Measurements from ENCODE around the gene MRPS12. TPM values are rescaled to one million over a fixed set of nuclear protein-coding genes. Genes with fewer than 3 reads are reported as not detected.
"Not testable (repeated sequence)": the region's sequence is repeated elsewhere in the genome, so short reads cannot be mapped to it uniquely, and the experiment has no call there.

The MRPS12 gene
- 24.9 TPM for total RNA-seq (2013)
- 10 to 100 TPM; 17.2 to 81.5 (median 73.0) TPM for polyA plus RNA-seq
- 20.4 and 36.5 TPM in 2 replicates for polyA minus RNA-seq
- total RNA-seq = 1.5 to 6.5 (median 4.0) reads per million in 11 experiments

DNA sequence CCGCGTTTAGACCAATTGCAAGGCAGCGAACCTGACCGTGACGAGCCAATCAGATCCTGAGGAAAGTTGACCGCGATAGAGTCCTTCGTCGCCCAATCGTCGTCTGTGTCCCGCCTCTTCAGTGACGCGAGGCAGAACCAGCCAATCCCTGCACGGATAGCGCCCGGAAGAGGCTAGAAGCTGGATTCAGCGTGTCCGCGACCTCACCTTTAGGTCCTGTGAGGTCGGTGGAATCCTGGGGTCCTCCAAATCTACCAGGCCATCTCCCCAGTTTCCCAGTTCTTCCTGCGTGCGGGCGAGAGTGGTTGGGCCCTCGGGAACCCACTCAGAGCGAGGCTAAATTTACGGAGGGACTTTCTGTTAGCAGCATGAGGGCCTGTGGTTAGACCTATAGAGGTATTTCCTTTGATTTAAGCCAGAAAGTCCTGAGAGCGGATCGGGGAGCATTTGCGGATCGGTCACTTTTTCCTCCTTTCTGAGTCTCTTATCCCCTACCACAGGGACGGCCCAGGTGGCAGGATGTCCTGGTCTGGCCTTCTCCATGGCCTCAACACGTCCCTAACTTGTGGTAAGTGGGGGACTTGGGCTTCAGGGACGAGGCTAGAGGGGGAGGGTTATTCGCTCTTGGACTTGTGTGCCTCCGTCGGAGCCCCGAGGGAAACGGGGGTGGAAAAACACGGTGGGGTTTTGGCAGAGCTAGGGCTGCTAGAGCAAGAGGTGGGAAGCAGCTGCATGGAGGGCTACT is at the start of gene MRPS12:
TSS of gene MRPS12 (plus strand) at position 169 of the 745 bp plus-strand sequence. CDS start at position 520, 351 bp downstream.
- Histone ChIP-seq H3K27ac (ENCODE audit: low read depth in 1 of 2, low read length in 2 of 2) (peak within 1 kb of the TSS; percentile 69 to 96), H3K9ac (ENCODE audit: insufficient read depth, low read length, poor library complexity, severe bottlenecking) (peak within 1 kb of the TSS; percentile 88), H3K27me3 (ENCODE audit: control insufficient read depth in 2 of 2, insufficient read depth in 2 of 2, low read length in 2 of 2) (no peaks in the 10 kb centered on the region), H3K4me1 (ENCODE audit: control insufficient read depth in 1 of 2, insufficient read depth in 2 of 2, low read length in 2 of 2) (peaks cover 16 to 25% of the 10 kb centered on the region in 2 donors), H3K36me3 (replicated peaks in 1 of 2; ENCODE audit: control insufficient read depth in 1 of 2, insufficient read depth in 2 of 2, low read length in 2 of 2) (peaks cover 12 to 18% of the 10 kb centered on the region in 2 donors), H3K79me2 (ENCODE audit: insufficient read depth, low read length) (peaks cover 27% of the 10 kb centered on the region), H3K4me3 (replicated peaks in 1 of 3; ENCODE audit: low read depth in 2 of 3, low read length in 3 of 3) (peak within 1 kb of the TSS; percentile 70 to 92 (median 86)), H3K9me3 (replicated peaks in 1 of 2; ENCODE audit: control insufficient read depth in 1 of 2, insufficient read depth in 1 of 2, low read length in 2 of 2) (peaks cover 0 to 15% of the 10 kb centered on the region in 2 donors), H2AFZ (ENCODE audit: insufficient read depth, low read depth, low read length, poor library complexity, severe bottlenecking) (peak within 1 kb of the TSS; percentile 94), H3K4me2 (replicated peaks; ENCODE audit: extremely low read depth, low read length, poor library complexity, severe bottlenecking) (peak within 1 kb of the TSS; percentile 97), H4K20me1 (ENCODE audit: insufficient read depth, low read length) (no peaks in the 10 kb centered on the region)
- DNase-seq = peak; percentile 99 to 100 (median 99)
- Mint-ChIP-seq H3K27me3 (ENCODE audit: low read depth in 3 of 3) (peaks cover 0 to 2% (median 0%) of the 10 kb centered on the region in 3 donors), H3K36me3 (peaks cover 18 to 39% of the 10 kb centered on the region in 2 donors), H3K4me3 (peak within 1 kb of the TSS; percentile 90 to 96), H3K27ac (peak within 1 kb of the TSS; percentile 94 to 98 (median 97)), H3K4me1 (peaks cover 15% of the 10 kb centered on the region), H3K9me3 (peaks cover 11 to 22% (median 18%) of the 10 kb centered on the region in 7 donors)
- intact Hi-C loops (cut with micrococcal nuclease) = loop anchor here (1.0 to 10.0 kb wide), 4 partner anchors 32 to 526 kb away; partner anchors contain the start of genes NFKBIB (in 2 of the 2), SIRT2 (in 2 of the 2) and FAM98C (in 1 of the 2)
- TF ChIP-seq, protein P1, sequence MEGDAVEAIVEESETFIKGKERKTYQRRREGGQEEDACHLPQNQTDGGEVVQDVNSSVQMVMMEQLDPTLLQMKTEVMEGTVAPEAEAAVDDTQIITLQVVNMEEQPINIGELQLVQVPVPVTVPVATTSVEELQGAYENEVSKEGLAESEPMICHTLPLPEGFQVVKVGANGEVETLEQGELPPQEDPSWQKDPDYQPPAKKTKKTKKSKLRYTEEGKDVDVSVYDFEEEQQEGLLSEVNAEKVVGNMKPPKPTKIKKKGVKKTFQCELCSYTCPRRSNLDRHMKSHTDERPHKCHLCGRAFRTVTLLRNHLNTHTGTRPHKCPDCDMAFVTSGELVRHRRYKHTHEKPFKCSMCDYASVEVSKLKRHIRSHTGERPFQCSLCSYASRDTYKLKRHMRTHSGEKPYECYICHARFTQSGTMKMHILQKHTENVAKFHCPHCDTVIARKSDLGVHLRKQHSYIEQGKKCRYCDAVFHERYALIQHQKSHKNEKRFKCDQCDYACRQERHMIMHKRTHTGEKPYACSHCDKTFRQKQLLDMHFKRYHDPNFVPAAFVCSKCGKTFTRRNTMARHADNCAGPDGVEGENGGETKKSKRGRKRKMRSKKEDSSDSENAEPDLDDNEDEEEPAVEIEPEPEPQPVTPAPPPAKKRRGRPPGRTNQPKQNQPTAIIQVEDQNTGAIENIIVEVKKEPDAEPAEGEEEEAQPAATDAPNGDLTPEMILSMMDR (IDR thresholded peaks at IDR 0.05) = no peak
- WGBS (ENCODE audit: insufficient coverage) = 0% methylated on average over 31 of the region's 40 CpGs

DNA sequence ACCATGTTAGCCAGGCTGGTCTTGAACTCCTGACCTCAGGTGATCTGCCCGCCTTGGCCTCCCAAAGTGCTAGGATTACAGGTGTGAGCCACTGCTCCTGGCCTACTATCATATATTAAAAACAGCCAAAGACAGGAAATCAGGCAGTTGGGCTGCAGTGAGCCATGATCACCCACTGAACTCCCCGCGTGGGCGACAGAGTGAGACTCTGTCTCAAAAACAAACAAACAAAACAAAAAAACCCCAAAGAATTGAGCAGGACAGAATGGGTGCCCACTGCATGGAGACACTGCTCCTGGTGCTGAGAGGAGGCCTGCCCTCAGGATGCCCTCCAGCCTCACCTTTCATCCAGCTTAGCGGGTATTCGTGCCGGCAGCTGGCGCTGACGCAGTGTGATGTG is 47.5 kb upstream of the MRPS12 start:
- Histone ChIP-seq H3K9me3 (replicated peaks in 1 of 2; ENCODE audit: control insufficient read depth in 1 of 2, insufficient read depth in 1 of 2, low read length in 2 of 2) (no peaks in the 10 kb centered on the region), H3K4me1 (ENCODE audit: control insufficient read depth in 1 of 2, insufficient read depth in 2 of 2, low read length in 2 of 2) (peaks cover 6 to 8% of the 10 kb centered on the region in 2 donors), H3K27me3 (ENCODE audit: control insufficient read depth in 2 of 2, insufficient read depth in 2 of 2, low read length in 2 of 2) (no peaks in the 10 kb centered on the region), H3K9ac (ENCODE audit: insufficient read depth, low read length, poor library complexity, severe bottlenecking) (no peak overlapping the region), H2AFZ (ENCODE audit: insufficient read depth, low read depth, low read length, poor library complexity, severe bottlenecking) (no peak overlapping the region), H3K4me3 (replicated peaks in 1 of 3; ENCODE audit: low read depth in 2 of 3, low read length in 3 of 3) (no peak overlapping the region), H3K4me2 (replicated peaks; ENCODE audit: extremely low read depth, low read length, poor library complexity, severe bottlenecking) (no peak overlapping the region), H4K20me1 (ENCODE audit: insufficient read depth, low read length) (no peaks in the 10 kb centered on the region), H3K36me3 (replicated peaks in 1 of 2; ENCODE audit: control insufficient read depth in 1 of 2, insufficient read depth in 2 of 2, low read length in 2 of 2) (peaks cover 27 to 49% of the 10 kb centered on the region in 2 donors), H3K27ac (ENCODE audit: low read depth in 1 of 2, low read length in 2 of 2) (no peak overlapping the region), H3K79me2 (ENCODE audit: insufficient read depth, low read length) (no peaks in the 10 kb centered on the region)
- intact Hi-C loops (cut with micrococcal nuclease) = no loop called here
- no peak for DNase-seq
- TF ChIP-seq, protein P1 (IDR thresholded peaks at IDR 0.05) = no peak
- Mint-ChIP-seq H3K27ac (no peak overlapping the region), H3K4me1 (peaks cover 6% of the 10 kb centered on the region), H3K27me3 (ENCODE audit: low read depth in 3 of 3) (no peaks in the 10 kb centered on the region), H3K36me3 (peaks cover 27 to 68% of the 10 kb centered on the region in 2 donors), H3K9me3 (peaks cover 0 to 2% (median 0%) of the 10 kb centered on the region in 7 donors), H3K4me3 (no peak overlapping the region)
- WGBS (ENCODE audit: insufficient coverage) = 100% methylated on average over 6 of the region's 9 CpGs

DNA sequence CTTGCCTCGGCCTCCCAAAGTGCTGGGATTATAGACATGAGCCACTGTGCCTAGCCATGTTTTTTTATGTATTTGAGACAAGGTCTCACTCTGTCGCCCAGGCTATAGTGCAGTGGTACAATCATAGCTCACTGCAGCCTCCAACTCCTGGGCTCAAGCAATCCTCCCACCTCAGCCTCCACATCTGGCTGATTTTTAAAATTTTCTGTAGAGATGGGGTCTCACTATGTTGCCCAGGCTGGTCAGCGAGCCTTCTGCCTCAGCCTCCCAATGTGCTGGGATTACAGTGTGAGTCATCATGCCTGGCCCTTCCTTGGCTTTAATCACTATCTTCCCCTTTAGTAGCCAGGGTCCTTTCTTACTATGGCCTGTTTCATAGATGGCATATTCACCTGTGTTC is 46.1 kb upstream of the MRPS12 start:
- H3K27ac ChIP-seq (ENCODE audit: low read depth in 1 of 2, low read length in 2 of 2); intact Hi-C loops (cut with micrococcal nuclease); H2AFZ ChIP-seq (ENCODE audit: insufficient read depth, low read depth, low read length, poor library complexity, severe bottlenecking); H3K27me3 ChIP-seq (ENCODE audit: control insufficient read depth in 2 of 2, insufficient read depth in 2 of 2, low read length in 2 of 2); H3K4me3 Mint-ChIP-seq; H3K9me3 ChIP-seq (replicated peaks in 1 of 2; ENCODE audit: control insufficient read depth in 1 of 2, insufficient read depth in 1 of 2, low read length in 2 of 2); H3K4me3 ChIP-seq (replicated peaks in 1 of 3; ENCODE audit: low read depth in 2 of 3, low read length in 3 of 3); H3K4me2 ChIP-seq (replicated peaks; ENCODE audit: extremely low read depth, low read length, poor library complexity, severe bottlenecking); H3K27me3 Mint-ChIP-seq (ENCODE audit: low read depth in 3 of 3); DNase-seq; H3K79me2 ChIP-seq (ENCODE audit: insufficient read depth, low read length); H3K4me1 ChIP-seq (ENCODE audit: control insufficient read depth in 1 of 2, insufficient read depth in 2 of 2, low read length in 2 of 2); H3K4me1 Mint-ChIP-seq; H3K9me3 Mint-ChIP-seq; H3K9ac ChIP-seq (ENCODE audit: insufficient read depth, low read length, poor library complexity, severe bottlenecking); H4K20me1 ChIP-seq (ENCODE audit: insufficient read depth, low read length): not testable (repeated sequence)
- Mint-ChIP-seq H3K36me3 (peaks cover 39 to 74% of the 10 kb centered on the region in 2 donors), H3K27ac (peak overlapping the region in 1 of 7 donors; percentile 49)
- no CpG with 5 or more reads among the region's 3 CpGs for WGBS (ENCODE audit: insufficient coverage)
- peaks cover 36 to 63% of the 10 kb centered on the region in 2 donors for H3K36me3 ChIP-seq (replicated peaks in 1 of 2; ENCODE audit: control insufficient read depth in 1 of 2, insufficient read depth in 2 of 2, low read length in 2 of 2)
